CD4-positive, alpha-beta T cell treated with Interleukin-2 at 100 ng/mL for 4 hours (primary cell): ENCODE results near the gene PGC.

Source experiments
- DNase-seq: peaks from one replicate; pipeline ENCODE4 v3.0.0-alpha.2; 2020; ENCODE audit warnings: low spot score

Gene PGC

GRCh38 chr6:41697861-41698781 is 49.1 kb downstream of the PGC start:
- no peak for DNase-seq

GRCh38 chr6:41696788-41697187 is 50.4 kb downstream of the PGC start:
- DNase-seq = no peak

GRCh38 chr6:41695825-41696224 is 51.4 kb downstream of the PGC start:
- DNase-seq = no peak

- no peak for DNase-seq
Measured at GRCh38 chr6:41694815-41695526, 52.2 kb downstream of the PGC start.

GRCh38 chr6:41693281-41694240 is 53.6 kb downstream of the PGC start:
- DNase-seq = no peak

- DNase-seq = no peak
Measured at GRCh38 chr6:41692730-41693129, 54.5 kb downstream of the PGC start.

GRCh38 chr6:41692080-41692675 is 55.0 kb downstream of the PGC start:
- DNase-seq = no peak

GRCh38 chr6:41691426-41692079 is 55.6 kb downstream of the PGC start:
- DNase-seq = no peak

- no peak for DNase-seq
Measured at GRCh38 chr6:41690541-41691330, 56.5 kb downstream of the PGC start.

- no peak for DNase-seq
Measured at GRCh38 chr6:41689171-41690008, 57.8 kb downstream of the PGC start.

GRCh38 chr6:41688256-41688965 is 58.8 kb downstream of the PGC start:
- no peak for DNase-seq

- no peak for DNase-seq
Measured at GRCh38 chr6:41687501-41688175, 59.6 kb downstream of the PGC start.
